HepG2 (cell line): ENCODE results near the gene CCDC142. TPM values are rescaled to one million over a fixed set of nuclear protein-coding genes. Genes with fewer than 3 reads are reported as not detected.
A peak's percentile ranks its signal among the peaks of the same experiment; 100 is the strongest.

Experiments
- EEA1 ChIP-seq: sonication (generic); formaldehyde crosslinking; IDR thresholded peaks from 2 replicates; pipeline ENCODE4 v1.5.1; 2020; ENCODE audit warnings: mild to moderate bottlenecking, missing genetic modification reagents, borderline replicate concordance
- HOXA5 ChIP-seq: sonication (generic); formaldehyde crosslinking; IDR thresholded peaks from 2 replicates; pipeline ENCODE4 v1.4.0; 2020; ENCODE audit warnings: missing genetic modification reagents
- REL ChIP-seq: sonication (generic); formaldehyde crosslinking; conservative IDR thresholded peaks from 2 replicates; pipeline ENCODE4 v1.8.0; 2022; ENCODE audit warnings: mild to moderate bottlenecking, missing genetic modification reagents, moderate library complexity
- TSC22D2 ChIP-seq: sonication (generic); formaldehyde crosslinking; IDR thresholded peaks from 2 replicates; pipeline ENCODE4 v1.5.1; 2020; ENCODE audit warnings: missing genetic modification reagents, mild to moderate bottlenecking, borderline replicate concordance
- ZFP41 ChIP-seq: sonication (generic); formaldehyde crosslinking; IDR thresholded peaks from 2 replicates; pipeline ENCODE4 v1.4.0; 2020; ENCODE audit warnings: mild to moderate bottlenecking, missing genetic modification reagents, borderline replicate concordance
- ZNF234 ChIP-seq: sonication (generic); formaldehyde crosslinking; conservative IDR thresholded peaks from 2 replicates; pipeline ENCODE4 v1.5.1; 2020; ENCODE audit warnings: mild to moderate bottlenecking, missing genetic modification reagents
- ZNF550 ChIP-seq: sonication (generic); formaldehyde crosslinking; IDR thresholded peaks from 2 replicates; pipeline ENCODE4 v1.4.0; 2020; ENCODE audit warnings: mild to moderate bottlenecking, missing genetic modification reagents, borderline replicate concordance
- ZNF703 ChIP-seq: sonication (generic); formaldehyde crosslinking; IDR thresholded peaks from 2 replicates; pipeline ENCODE4 v1.5.1; 2020; ENCODE audit warnings: missing genetic modification reagents, mild to moderate bottlenecking, moderate library complexity, borderline replicate concordance
- polyA plus RNA-seq, 8 experiments: library from polyadenylated mRNA; depleted of rRNA in 3 of 8; stranded (reverse) in 7 of 8; unstranded in 1 of 8; fragments of >200 nt; fragmentation: Illumina TruSeq in 4 of 8; extraction: Trizol in 4 of 8; gene quantifications; 2 replicates each; pipeline versions ENCODE4 v1.2.1 to v1.2.3, GENCODE V29; 2011 to 2016; ENCODE audit warnings: low read depth in 4 of 8, missing spikeins in 1 of 8, mixed read lengths in 1 of 8; ENCODE audit not compliant: insufficient read depth in 1 of 8
- total RNA-seq, 5 experiments: library from RNA; depleted of rRNA; stranded (reverse); fragments of >200 nt; fragmentation: Illumina TruSeq; extraction: Trizol; gene quantifications; 2 replicates each; pipeline ENCODE4 v1.2.3, GENCODE V29; 2016; ENCODE audit warnings: low read depth in 1 of 5
- TF ChIP-seq, protein P1 (sequence below), 2 experiments: fragments of 450-650 bp in 1 of 2; sonication (generic) in 1 of 2; formaldehyde crosslinking in 1 of 2; IDR thresholded peaks; 2 replicates each; pipeline versions ENCODE4 v1.6.1 to v1.8.0; 2016 to 2022; ENCODE audit warnings: antibody characterized with exemption in 1 of 2, mild to moderate bottlenecking in 1 of 2, missing genetic modification reagents in 1 of 2
- TF ChIP-seq, protein P2 (sequence below): sonication (generic); formaldehyde crosslinking; IDR thresholded peaks from 2 replicates; pipeline ENCODE4 v1.9.0; 2021; ENCODE audit warnings: missing genetic modification reagents, borderline replicate concordance
- TF ChIP-seq, protein P3 (sequence below): IDR thresholded peaks from 2 replicates; pipeline ENCODE4 v1.6.1; 2016; ENCODE audit warnings: missing biosample characterization, missing genetic modification reagents, low read depth
- TF ChIP-seq, protein P4 (sequence below): sonication (generic); formaldehyde crosslinking; IDR thresholded peaks from 2 replicates; pipeline ENCODE4 v1.8.0; 2022; ENCODE audit warnings: low read depth, missing genetic modification reagents

The CCDC142 gene
- total and polyA plus RNA-seq, 2 of the 13 experiments (the other 11 are each of a cell fraction or from before 2014, with no cell fraction given): 14.7 to 30.4 TPM

DNA sequence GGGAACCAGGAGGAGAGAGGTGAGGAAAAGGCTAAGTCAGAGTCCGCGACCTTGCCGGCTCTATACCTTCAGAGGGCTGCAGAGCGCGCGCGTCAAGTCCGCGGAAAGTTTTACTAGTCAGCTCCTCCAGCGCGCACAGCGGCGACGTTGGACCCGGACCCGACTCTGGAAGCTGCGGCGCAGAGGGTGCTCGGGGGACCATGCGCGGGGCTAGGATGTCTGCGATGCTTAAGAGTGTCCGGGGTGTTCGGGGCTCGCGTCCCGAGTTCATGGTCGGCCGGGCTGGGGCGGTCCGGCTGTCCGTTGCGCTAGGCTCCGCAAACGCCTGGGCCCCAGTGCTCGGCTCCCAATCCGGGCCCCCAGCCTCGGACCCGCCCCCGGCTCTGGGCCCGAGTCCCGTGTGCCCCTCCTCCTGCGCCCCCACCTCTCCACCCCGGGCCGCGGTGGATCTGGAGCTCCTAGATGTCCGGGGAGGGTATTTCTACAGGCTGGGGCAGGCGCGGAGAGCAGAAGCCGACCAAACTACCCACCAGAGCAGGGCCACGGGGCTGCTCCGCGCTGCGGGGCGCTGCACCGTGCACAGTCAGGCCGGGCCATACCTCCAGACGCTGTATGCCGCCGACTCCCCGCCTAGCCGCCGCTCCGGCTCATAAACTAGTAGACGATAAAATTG is 16.6 kb upstream of the CCDC142 start, which contains the start of gene LBX2 (continued):
- TF ChIP-seq, protein P1, sequence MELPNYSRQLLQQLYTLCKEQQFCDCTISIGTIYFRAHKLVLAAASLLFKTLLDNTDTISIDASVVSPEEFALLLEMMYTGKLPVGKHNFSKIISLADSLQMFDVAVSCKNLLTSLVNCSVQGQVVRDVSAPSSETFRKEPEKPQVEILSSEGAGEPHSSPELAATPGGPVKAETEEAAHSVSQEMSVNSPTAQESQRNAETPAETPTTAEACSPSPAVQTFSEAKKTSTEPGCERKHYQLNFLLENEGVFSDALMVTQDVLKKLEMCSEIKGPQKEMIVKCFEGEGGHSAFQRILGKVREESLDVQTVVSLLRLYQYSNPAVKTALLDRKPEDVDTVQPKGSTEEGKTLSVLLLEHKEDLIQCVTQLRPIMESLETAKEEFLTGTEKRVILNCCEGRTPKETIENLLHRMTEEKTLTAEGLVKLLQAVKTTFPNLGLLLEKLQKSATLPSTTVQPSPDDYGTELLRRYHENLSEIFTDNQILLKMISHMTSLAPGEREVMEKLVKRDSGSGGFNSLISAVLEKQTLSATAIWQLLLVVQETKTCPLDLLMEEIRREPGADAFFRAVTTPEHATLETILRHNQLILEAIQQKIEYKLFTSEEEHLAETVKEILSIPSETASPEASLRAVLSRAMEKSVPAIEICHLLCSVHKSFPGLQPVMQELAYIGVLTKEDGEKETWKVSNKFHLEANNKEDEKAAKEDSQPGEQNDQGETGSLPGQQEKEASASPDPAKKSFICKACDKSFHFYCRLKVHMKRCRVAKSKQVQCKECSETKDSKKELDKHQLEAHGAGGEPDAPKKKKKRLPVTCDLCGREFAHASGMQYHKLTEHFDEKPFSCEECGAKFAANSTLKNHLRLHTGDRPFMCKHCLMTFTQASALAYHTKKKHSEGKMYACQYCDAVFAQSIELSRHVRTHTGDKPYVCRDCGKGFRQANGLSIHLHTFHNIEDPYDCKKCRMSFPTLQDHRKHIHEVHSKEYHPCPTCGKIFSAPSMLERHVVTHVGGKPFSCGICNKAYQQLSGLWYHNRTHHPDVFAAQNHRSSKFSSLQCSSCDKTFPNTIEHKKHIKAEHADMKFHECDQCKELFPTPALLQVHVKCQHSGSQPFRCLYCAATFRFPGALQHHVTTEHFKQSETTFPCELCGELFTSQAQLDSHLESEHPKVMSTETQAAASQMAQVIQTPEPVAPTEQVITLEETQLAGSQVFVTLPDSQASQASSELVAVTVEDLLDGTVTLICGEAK (IDR thresholded peaks at IDR 0.05): no peak
- TF ChIP-seq, protein P1 (CRISPR knock-in tag; IDR thresholded peaks at IDR 0.05): no peak
- TF ChIP-seq ZNF703: 0 out of 2 replicates have a peak, but pooled peaks have one; percentile 15
- TF ChIP-seq ZNF550 (CRISPR knock-in tag): no peak
- TF ChIP-seq, protein P2, sequence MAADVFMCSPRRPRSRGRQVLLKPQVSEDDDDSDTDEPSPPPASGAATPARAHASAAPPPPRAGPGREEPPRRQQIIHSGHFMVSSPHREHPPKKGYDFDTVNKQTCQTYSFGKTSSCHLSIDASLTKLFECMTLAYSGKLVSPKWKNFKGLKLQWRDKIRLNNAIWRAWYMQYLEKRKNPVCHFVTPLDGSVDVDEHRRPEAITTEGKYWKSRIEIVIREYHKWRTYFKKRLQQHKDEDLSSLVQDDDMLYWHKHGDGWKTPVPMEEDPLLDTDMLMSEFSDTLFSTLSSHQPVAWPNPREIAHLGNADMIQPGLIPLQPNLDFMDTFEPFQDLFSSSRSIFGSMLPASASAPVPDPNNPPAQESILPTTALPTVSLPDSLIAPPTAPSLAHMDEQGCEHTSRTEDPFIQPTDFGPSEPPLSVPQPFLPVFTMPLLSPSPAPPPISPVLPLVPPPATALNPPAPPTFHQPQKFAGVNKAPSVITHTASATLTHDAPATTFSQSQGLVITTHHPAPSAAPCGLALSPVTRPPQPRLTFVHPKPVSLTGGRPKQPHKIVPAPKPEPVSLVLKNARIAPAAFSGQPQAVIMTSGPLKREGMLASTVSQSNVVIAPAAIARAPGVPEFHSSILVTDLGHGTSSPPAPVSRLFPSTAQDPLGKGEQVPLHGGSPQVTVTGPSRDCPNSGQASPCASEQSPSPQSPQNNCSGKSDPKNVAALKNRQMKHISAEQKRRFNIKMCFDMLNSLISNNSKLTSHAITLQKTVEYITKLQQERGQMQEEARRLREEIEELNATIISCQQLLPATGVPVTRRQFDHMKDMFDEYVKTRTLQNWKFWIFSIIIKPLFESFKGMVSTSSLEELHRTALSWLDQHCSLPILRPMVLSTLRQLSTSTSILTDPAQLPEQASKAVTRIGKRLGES (CRISPR knock-in tag): no peak
- TF ChIP-seq ZFP41 (CRISPR knock-in tag): 0 out of 2 replicates have a peak, but pooled peaks have one; percentile 18
- TF ChIP-seq TSC22D2 (CRISPR knock-in tag): no peak
- TF ChIP-seq, protein P3, sequence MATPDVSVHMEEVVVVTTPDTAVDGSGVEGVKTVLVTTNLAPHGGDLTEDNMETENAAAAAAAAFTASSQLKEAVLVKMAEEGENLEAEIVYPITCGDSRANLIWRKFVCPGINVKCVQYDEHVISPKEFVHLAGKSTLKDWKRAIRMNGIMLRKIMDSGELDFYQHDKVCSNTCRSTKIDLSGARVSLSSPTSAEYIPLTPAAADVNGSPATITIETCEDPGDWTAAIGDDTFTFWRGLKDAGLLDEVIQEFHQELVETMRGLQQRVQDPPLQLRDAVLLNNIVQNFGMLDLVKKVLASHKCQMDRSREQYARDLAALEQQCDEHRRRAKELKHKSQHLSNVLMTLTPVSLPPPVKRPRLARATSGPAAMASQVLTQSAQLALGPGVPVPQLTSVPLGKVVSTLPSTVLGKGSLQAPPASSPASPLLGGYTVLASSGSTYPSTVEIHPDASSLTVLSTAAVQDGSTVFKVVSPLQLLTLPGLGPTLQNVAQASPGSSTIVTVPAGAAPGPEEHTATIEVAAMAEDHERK (CRISPR knock-in tag): no peak
- no peak for TF ChIP-seq EEA1
- TF ChIP-seq, protein P4, sequence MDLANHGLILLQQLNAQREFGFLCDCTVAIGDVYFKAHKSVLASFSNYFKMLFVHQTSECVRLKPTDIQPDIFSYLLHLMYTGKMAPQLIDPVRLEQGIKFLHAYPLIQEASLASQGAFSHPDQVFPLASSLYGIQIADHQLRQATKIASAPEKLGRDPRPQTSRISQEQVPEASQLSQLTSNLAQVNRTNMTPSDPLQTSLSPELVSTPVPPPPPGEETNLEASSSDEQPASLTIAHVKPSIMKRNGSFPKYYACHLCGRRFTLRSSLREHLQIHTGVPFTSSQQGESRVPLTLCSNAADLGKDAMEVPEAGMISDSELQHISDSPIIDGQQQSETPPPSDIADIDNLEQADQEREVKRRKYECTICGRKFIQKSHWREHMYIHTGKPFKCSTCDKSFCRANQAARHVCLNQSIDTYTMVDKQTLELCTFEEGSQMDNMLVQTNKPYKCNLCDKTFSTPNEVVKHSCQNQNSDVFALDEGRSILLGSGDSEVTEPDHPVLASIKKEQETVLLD (CRISPR knock-in tag): no peak
- no peak for TF ChIP-seq ZNF234 (CRISPR knock-in tag)
- 0 out of 2 replicates have a peak, but pooled peaks have one; percentile 62 for TF ChIP-seq REL (CRISPR knock-in tag)
- peak; percentile 48; the same call in 1 of the 2 replicates for TF ChIP-seq HOXA5 (CRISPR knock-in tag)
